T-helper 2 cell treated with Interferon-gamma antibody and Interleukin-4, amounts not matched to agents 100 ng/mL and 5 ng/mL, for 36 hours (primary cell): Measurements from ENCODE around the gene KCND3. TPM values are rescaled to one million over a fixed set of nuclear protein-coding genes. Genes with fewer than 3 reads are reported as not detected.

Experiments
- intact Hi-C: fragments of 100-400 bp; cut with micrococcal nuclease; formaldehyde crosslinking; loops from one replicate; pipeline ENCODE4 v1.15.1; 2023
- total RNA-seq: library from RNA; stranded (reverse); gene quantifications from 2 replicates; pipeline ENCODE4 v1.2.3, GENCODE V29; 2022

The KCND3 gene
- total RNA-seq, result not detected in 2 replicates

- intact Hi-C loops, result no loop called here
Measured at GRCh38 chr1:111989531-111990025, at the start of gene KCND3. Gene KCND3, minus strand, starts transcription at chr1:111989668.

GRCh38 chr1:112034277-112034676 is 44.8 kb upstream of the KCND3 start:
- intact Hi-C loops, result no loop called here

GRCh38 chr1:112033439-112034120 is 44.1 kb upstream of the KCND3 start:
- intact Hi-C loops, result no loop called here

GRCh38 chr1:112030157-112030556 is 40.7 kb upstream of the KCND3 start:
- intact Hi-C loops, result no loop called here

- intact Hi-C loops, result no loop called here
Measured at GRCh38 chr1:112027696-112028095, 38.2 kb upstream of the KCND3 start.

- intact Hi-C loops, result no loop called here
Measured at GRCh38 chr1:112026501-112026900, 37.0 kb upstream of the KCND3 start.

GRCh38 chr1:112026016-112026415 is 36.5 kb upstream of the KCND3 start:
- intact Hi-C loops, result no loop called here

GRCh38 chr1:112021263-112021662 is 31.8 kb upstream of the KCND3 start:
- intact Hi-C loops, result no loop called here

- intact Hi-C loops, result no loop called here
Measured at GRCh38 chr1:112017183-112017582, 27.7 kb upstream of the KCND3 start.

GRCh38 chr1:112012823-112013222 is 23.4 kb upstream of the KCND3 start:
- intact Hi-C loops, result no loop called here

GRCh38 chr1:112011202-112011601 is 21.7 kb upstream of the KCND3 start:
- intact Hi-C loops, result no loop called here

- intact Hi-C loops, result no loop called here
Measured at GRCh38 chr1:112007169-112007568, 17.7 kb upstream of the KCND3 start.

GRCh38 chr1:112006416-112007025 is 17.1 kb upstream of the KCND3 start:
- intact Hi-C loops, result no loop called here

- intact Hi-C loops, result no loop called here
Measured at GRCh38 chr1:112004076-112004475, 14.6 kb upstream of the KCND3 start.

- intact Hi-C loops, result no loop called here
Measured at GRCh38 chr1:112002514-112002913, 13.0 kb upstream of the KCND3 start.

GRCh38 chr1:112001436-112001835 is 12.0 kb upstream of the KCND3 start:
- intact Hi-C loops, result no loop called here

GRCh38 chr1:112000048-112000447 is 10.6 kb upstream of the KCND3 start:
- intact Hi-C loops, result no loop called here

- intact Hi-C loops, result no loop called here
Measured at GRCh38 chr1:111998332-111998731, 8.9 kb upstream of the KCND3 start.

GRCh38 chr1:111992476-111992875 is 3.0 kb upstream of the KCND3 start:
- intact Hi-C loops, result no loop called here

GRCh38 chr1:111990878-111991718 is 1.6 kb upstream of the KCND3 start:
- intact Hi-C loops, result no loop called here

- intact Hi-C loops, result no loop called here
Measured at GRCh38 chr1:111990026-111990877, 784 bp upstream of the KCND3 start.
